Esophagus squamous epithelium (tissue), 4 donors: ENCODE data around the gene DCTN1.

Source experiments
- CTCF ChIP-seq, 6 experiments: fragments of 450-650 bp in 4 of 6; fragments of 200-600 bp in 2 of 6; sonication (generic) in 2 of 6; IDR thresholded peaks; one replicate each; pipeline ENCODE4 v1.5.1; 2016 to 2019; ENCODE audit warnings: antibody characterized with exemption in 6 of 6, mild to moderate bottlenecking in 4 of 6, moderate library complexity in 4 of 6
- POLR2A ChIP-seq, 4 donors: fragments of 450-650 bp; IDR thresholded peaks; one replicate each; pipeline ENCODE4 v1.6.1; 2017; ENCODE audit warnings: antibody characterized with exemption in 4 of 4, mild to moderate bottlenecking in 4 of 4, moderate library complexity in 3 of 4

- TF ChIP-seq POLR2A (IDR thresholded peaks at IDR 0.05) (no peak), CTCF (IDR thresholded peaks at IDR 0.05) (no peak)
Measured at GRCh38 chr2:74366036-74366435, 14.1 kb downstream of the DCTN1 start.
